Measurements from ENCODE around the gene SORL1-AS1.
"Not testable (repeated sequence)": the region's sequence is repeated elsewhere in the genome, so short reads cannot be mapped to it uniquely, and the experiment has no call there.

The SORL1-AS1 gene

GRCh38 chr11:121452609-121453150, at the start of gene SORL1-AS1:
TSS of gene SORL1-AS1 (minus strand) at chr11:121452967.
- no peak for DNase-seq (ENCODE audit: low spot score)

- no peak for DNase-seq (ENCODE audit: low spot score)
Measured at GRCh38 chr11:121500717-121501116, 48.0 kb upstream of the SORL1-AS1 start.

- DNase-seq (ENCODE audit: low spot score) = no peak
Measured at GRCh38 chr11:121500275-121500674, 47.5 kb upstream of the SORL1-AS1 start.

GRCh38 chr11:121499405-121499804, 46.6 kb upstream of the SORL1-AS1 start:
- no peak for DNase-seq (ENCODE audit: low spot score)

GRCh38 chr11:121497176-121497998, 44.6 kb upstream of the SORL1-AS1 start:
- DNase-seq (ENCODE audit: low spot score) = no peak

GRCh38 chr11:121494355-121495099, 41.8 kb upstream of the SORL1-AS1 start:
- no peak for DNase-seq (ENCODE audit: low spot score)

GRCh38 chr11:121489823-121490222, 37.1 kb upstream of the SORL1-AS1 start:
- DNase-seq (ENCODE audit: low spot score) = no peak

- no peak for DNase-seq (ENCODE audit: low spot score)
Measured at GRCh38 chr11:121488641-121489040, 35.9 kb upstream of the SORL1-AS1 start.

- DNase-seq (ENCODE audit: low spot score) = no peak
Measured at GRCh38 chr11:121488170-121488569, 35.4 kb upstream of the SORL1-AS1 start.

GRCh38 chr11:121487191-121487590, 34.4 kb upstream of the SORL1-AS1 start:
- no peak for DNase-seq (ENCODE audit: low spot score)

GRCh38 chr11:121486054-121486453, 33.3 kb upstream of the SORL1-AS1 start:
- no peak for DNase-seq (ENCODE audit: low spot score)

GRCh38 chr11:121485216-121485615, 32.4 kb upstream of the SORL1-AS1 start:
- no peak for DNase-seq (ENCODE audit: low spot score)

- no peak for DNase-seq (ENCODE audit: low spot score)
Measured at GRCh38 chr11:121483805-121484480, 31.2 kb upstream of the SORL1-AS1 start.

GRCh38 chr11:121482231-121483129, 29.7 kb upstream of the SORL1-AS1 start:
- DNase-seq (ENCODE audit: low spot score) = no peak

GRCh38 chr11:121481484-121482230, 28.9 kb upstream of the SORL1-AS1 start:
- not testable (repeated sequence) for DNase-seq (ENCODE audit: low spot score)

GRCh38 chr11:121479698-121480238, 27.0 kb upstream of the SORL1-AS1 start:
- no peak for DNase-seq (ENCODE audit: low spot score)

GRCh38 chr11:121478895-121479697, 26.3 kb upstream of the SORL1-AS1 start:
- no peak for DNase-seq (ENCODE audit: low spot score)

GRCh38 chr11:121478226-121478894, 25.6 kb upstream of the SORL1-AS1 start:
- DNase-seq (ENCODE audit: low spot score) = no peak

Data from H4 (cell line).